ENCODE data around the gene ADAMTSL5. TPM values are rescaled to one million over a fixed set of nuclear protein-coding genes. Genes with fewer than 3 reads are reported as not detected.
"Not testable (repeated sequence)": the region's sequence is repeated elsewhere in the genome, so short reads cannot be mapped to it uniquely, and the experiment has no call there.

The ADAMTSL5 gene
- total RNA-seq, 1 donor from 2014 or later = 6.4 TPM

DNA sequence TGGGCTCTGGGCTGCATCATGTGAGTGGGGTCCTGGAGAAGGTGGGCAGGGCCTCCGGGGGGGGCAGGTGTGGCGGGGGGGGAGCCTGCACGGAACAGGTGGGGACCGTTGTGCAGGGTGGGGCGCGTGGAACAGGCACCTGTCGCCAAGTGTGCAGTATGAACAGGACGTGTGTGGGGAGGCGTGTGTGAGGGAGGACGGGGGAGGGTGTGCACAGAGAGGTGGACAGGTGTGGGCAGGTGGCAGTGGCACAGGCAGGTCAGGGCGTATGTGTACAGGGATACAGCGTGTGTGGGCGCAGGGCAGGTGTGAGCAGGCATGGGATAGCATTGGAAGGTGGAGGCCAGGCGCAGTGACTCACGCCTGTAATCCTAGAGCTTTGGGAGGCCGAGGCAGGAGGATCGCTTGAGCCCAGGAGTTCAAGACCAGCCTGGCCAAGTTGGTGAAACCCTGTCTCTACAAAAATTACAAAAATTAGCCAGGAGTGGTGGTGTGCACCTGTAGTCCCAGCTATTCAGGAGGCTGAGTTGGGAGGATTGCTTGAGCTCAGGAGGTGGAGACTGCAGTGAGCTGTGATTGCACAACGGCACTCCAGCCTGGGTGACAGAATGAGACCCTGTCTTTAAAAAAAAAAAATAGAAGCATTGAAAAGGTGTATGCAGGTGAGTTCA, 14.3 kb upstream of the ADAMTSL5 start:
- intact Hi-C loops (cut with micrococcal nuclease) = no loop called here
- Mint-ChIP-seq H3K27ac (no peak overlapping the region), H3K27me3 (ENCODE audit: low read depth) (peaks cover 9% of the 10 kb centered on the region), H3K9me3 (no peaks in the 10 kb centered on the region), H3K4me1 (ENCODE audit: low read depth) (peaks cover 1% of the 10 kb centered on the region), H3K4me3 (ENCODE audit: low read depth) (no peak overlapping the region), H3K36me3 (ENCODE audit: low read depth) (no peaks in the 10 kb centered on the region)
- DNase-seq (ENCODE audit: low spot score) = no peak

DNA sequence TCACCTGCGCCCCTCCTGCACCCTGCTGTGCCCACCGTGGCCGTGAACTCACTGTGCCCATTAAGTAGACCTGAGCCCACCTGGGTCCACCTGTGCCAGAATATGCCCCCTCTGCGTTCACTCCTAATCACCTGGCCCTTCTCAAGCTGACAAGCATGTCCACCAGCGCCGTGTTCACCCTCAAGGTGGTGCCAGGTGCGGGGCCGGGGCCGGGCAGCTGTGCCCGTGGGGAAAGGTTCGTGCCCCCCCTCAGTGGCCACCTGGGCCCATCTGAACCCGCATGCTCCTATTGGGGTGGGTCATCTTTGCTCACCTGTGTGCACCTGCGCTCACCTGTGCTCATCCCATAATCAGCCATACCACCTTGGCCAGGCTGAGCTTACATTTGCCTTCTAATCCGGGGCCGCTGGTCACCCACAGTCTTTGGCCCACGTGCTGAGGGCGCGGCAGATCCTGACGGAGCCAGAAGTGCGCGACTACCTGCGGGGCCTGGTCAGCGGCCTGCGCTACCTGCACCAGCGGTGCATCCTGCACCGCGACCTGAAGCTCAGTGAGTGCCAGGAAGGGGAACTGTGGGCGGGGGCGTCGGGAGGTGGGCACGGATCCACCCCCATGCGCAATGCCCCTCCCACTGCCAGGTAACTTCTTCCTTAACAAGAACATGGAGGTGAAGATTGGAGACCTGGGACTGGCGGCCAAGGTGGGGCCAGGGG, 13.4 kb upstream of the ADAMTSL5 start:
- Mint-ChIP-seq H3K4me1 (ENCODE audit: low read depth) (peaks cover 1% of the 10 kb centered on the region), H3K9me3 (no peaks in the 10 kb centered on the region), H3K27me3 (ENCODE audit: low read depth) (peaks cover 12% of the 10 kb centered on the region), H3K4me3 (ENCODE audit: low read depth) (no peak overlapping the region), H3K27ac (no peak overlapping the region), H3K36me3 (ENCODE audit: low read depth) (no peaks in the 10 kb centered on the region)
- intact Hi-C loops (cut with micrococcal nuclease) = no loop called here
- no peak for DNase-seq (ENCODE audit: low spot score)

DNA sequence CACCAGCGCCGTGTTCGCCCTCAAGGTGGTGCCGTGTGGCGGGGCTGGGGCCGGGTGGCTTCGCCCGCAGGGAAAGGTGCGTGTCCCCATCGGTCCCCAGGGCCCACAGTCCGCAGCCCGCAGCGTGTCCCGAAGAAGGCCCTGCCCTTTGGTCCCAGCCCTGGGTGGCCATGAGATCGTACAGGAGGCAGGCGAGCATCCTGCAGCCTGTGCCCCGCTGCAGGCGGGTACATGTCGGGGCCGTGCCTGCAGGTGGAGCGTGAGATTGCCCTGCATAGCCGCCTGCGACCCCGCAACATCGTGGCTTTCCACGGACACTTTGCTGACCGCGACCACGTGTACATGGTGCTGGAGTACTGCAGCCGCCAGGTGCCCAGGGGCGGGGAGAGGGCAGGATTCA, 12.5 kb upstream of the ADAMTSL5 start:
- no peak for DNase-seq (ENCODE audit: low spot score)
- H3K9me3 Mint-ChIP-seq = no peaks in the 10 kb centered on the region
- peaks cover 12% of the 10 kb centered on the region for H3K27me3 Mint-ChIP-seq (ENCODE audit: low read depth)
- no peak overlapping the region for H3K4me3 Mint-ChIP-seq (ENCODE audit: low read depth)
- intact Hi-C loops (cut with micrococcal nuclease) = no loop called here
- peaks cover 1% of the 10 kb centered on the region for H3K4me1 Mint-ChIP-seq (ENCODE audit: low read depth)
- no peaks in the 10 kb centered on the region for H3K36me3 Mint-ChIP-seq (ENCODE audit: low read depth)
- no peak overlapping the region for H3K27ac Mint-ChIP-seq

DNA sequence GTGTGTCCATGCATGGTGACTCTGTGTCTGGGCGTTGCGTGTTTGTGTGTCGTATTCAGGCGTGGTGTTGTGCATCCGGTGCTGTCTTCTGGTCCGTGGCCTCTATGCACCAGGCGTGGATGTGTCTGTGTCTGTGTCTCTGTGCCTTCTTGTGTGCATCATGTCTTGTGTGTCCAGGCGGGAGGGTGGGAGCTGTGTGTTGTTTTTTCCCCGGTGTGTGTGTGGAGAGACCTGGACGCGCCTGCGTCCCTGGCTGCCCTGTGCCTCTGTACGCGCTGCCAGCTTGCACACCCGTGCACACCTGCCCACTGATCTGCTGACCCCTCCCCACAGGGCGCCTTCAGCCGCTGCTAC, 12.1 kb upstream of the ADAMTSL5 start:
- Mint-ChIP-seq H3K4me3 (ENCODE audit: low read depth) (no peak overlapping the region), H3K4me1 (ENCODE audit: low read depth) (peaks cover 1% of the 10 kb centered on the region), H3K9me3 (no peaks in the 10 kb centered on the region), H3K27ac (no peak overlapping the region), H3K36me3 (ENCODE audit: low read depth) (no peaks in the 10 kb centered on the region), H3K27me3 (ENCODE audit: low read depth) (peaks cover 12% of the 10 kb centered on the region)
- intact Hi-C loops (cut with micrococcal nuclease) = no loop called here
- no peak for DNase-seq (ENCODE audit: low spot score)

DNA sequence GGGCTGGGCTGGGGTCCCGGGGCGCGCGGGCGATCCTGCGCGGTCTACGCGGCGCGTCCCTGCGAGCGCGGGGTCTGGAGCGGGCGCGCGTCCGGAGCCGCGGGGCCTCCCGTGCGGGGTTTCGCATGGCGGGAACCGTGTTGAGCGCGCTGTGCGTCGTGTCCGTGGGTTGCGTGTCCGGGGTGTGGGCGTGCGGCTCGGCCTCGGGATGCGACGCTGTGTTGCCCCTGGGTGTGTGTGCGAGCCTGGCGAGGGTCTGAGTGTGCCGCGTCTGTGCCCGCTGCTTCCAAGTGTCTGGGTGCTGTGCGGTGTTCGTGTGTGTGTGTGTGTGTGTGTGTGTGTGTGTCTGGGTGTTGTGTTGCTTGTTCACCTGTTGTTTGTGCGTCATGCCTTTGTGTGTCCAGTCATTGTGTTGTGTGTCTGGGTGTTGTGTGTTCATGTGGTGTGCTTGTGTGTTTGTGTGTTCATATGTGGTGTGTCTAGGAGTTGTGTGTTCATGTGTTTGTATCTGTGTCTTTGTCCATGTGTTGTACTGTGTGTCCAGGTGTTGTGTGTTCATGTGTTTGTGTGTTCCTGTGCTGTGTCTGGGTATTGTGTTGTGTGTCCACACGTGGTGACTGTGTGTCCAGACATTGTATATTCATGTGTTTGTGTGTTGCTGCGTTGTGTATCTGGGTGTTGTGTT, 11.6 kb upstream of the ADAMTSL5 start:
- DNase-seq (ENCODE audit: low spot score) = no peak
- intact Hi-C loops (cut with micrococcal nuclease) = no loop called here
- Mint-ChIP-seq H3K9me3 (no peaks in the 10 kb centered on the region), H3K4me1 (ENCODE audit: low read depth) (peaks cover 1% of the 10 kb centered on the region), H3K27ac (no peak overlapping the region), H3K36me3 (ENCODE audit: low read depth) (no peaks in the 10 kb centered on the region), H3K4me3 (ENCODE audit: low read depth) (no peak overlapping the region), H3K27me3 (ENCODE audit: low read depth) (peaks cover 12% of the 10 kb centered on the region)

- Mint-ChIP-seq H3K4me3 (ENCODE audit: low read depth) (no peak within 1 kb of the TSS), H3K27me3 (ENCODE audit: low read depth) (peaks cover 12% of the 10 kb centered on the region), H3K27ac (no peak within 1 kb of the TSS), H3K36me3 (ENCODE audit: low read depth) (no peaks in the 10 kb centered on the region), H3K4me1 (ENCODE audit: low read depth) (peaks cover 1% of the 10 kb centered on the region), H3K9me3 (no peaks in the 10 kb centered on the region)
- intact Hi-C loops (cut with micrococcal nuclease) = no loop called here
- no peak for DNase-seq (ENCODE audit: low spot score)
Measured at GRCh38 chr19:1523412-1524286, 10.8 kb upstream of the ADAMTSL5 start, which contains the start of gene PLK5. PLK5 (plus strand) TSS chr19:1524077; CDS start chr19:1526997, 2,920 bp downstream.

- no peak for DNase-seq (ENCODE audit: low spot score)
- Mint-ChIP-seq H3K27ac (no peak overlapping the region), H3K27me3 (ENCODE audit: low read depth) (peaks cover 12% of the 10 kb centered on the region), H3K4me1 (ENCODE audit: low read depth) (peaks cover 1% of the 10 kb centered on the region), H3K4me3 (ENCODE audit: low read depth) (no peak overlapping the region), H3K9me3 (no peaks in the 10 kb centered on the region), H3K36me3 (ENCODE audit: low read depth) (no peaks in the 10 kb centered on the region)
- intact Hi-C loops (cut with micrococcal nuclease) = no loop called here
Measured at GRCh38 chr19:1522838-1523237, 10.0 kb upstream of the ADAMTSL5 start.

DNA sequence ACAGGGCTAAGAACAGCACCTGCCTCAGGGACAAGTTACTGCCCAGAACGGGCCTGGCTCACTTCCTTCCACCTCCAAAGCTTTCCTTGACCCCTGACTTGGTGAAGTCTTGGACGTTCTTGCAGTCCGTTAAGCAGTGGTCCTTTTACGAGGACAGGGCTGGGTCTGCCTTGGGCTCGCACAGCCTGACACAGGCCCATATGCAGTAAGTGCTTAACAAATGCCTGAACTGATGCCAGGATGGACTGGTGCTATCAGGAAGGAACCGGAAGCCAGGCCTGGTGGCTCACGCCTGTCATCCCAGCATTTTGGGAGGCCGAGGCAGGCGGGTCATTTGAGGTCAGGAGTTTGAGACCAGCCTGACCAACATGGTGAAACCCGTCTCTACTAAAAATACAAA, 9.2 kb upstream of the ADAMTSL5 start:
- Mint-ChIP-seq H3K36me3 (ENCODE audit: low read depth) (no peaks in the 10 kb centered on the region), H3K27ac (no peak overlapping the region), H3K27me3 (ENCODE audit: low read depth) (peaks cover 12% of the 10 kb centered on the region), H3K9me3 (no peaks in the 10 kb centered on the region), H3K4me1 (ENCODE audit: low read depth) (peaks cover 1% of the 10 kb centered on the region), H3K4me3 (ENCODE audit: low read depth) (no peak overlapping the region)
- DNase-seq (ENCODE audit: low spot score) = no peak
- intact Hi-C loops (cut with micrococcal nuclease) = no loop called here

- DNase-seq (ENCODE audit: low spot score) = no peak
- intact Hi-C loops (cut with micrococcal nuclease) = no loop called here
- H3K4me3 Mint-ChIP-seq (ENCODE audit: low read depth) = no peak overlapping the region
- H3K9me3 Mint-ChIP-seq = no peaks in the 10 kb centered on the region
- no peak overlapping the region for H3K27ac Mint-ChIP-seq
- H3K36me3 Mint-ChIP-seq (ENCODE audit: low read depth) = no peaks in the 10 kb centered on the region
- H3K4me1 Mint-ChIP-seq (ENCODE audit: low read depth) = peaks cover 1% of the 10 kb centered on the region
- peaks cover 12% of the 10 kb centered on the region for H3K27me3 Mint-ChIP-seq (ENCODE audit: low read depth)
Measured at GRCh38 chr19:1521636-1522035, 8.8 kb upstream of the ADAMTSL5 start.

DNA sequence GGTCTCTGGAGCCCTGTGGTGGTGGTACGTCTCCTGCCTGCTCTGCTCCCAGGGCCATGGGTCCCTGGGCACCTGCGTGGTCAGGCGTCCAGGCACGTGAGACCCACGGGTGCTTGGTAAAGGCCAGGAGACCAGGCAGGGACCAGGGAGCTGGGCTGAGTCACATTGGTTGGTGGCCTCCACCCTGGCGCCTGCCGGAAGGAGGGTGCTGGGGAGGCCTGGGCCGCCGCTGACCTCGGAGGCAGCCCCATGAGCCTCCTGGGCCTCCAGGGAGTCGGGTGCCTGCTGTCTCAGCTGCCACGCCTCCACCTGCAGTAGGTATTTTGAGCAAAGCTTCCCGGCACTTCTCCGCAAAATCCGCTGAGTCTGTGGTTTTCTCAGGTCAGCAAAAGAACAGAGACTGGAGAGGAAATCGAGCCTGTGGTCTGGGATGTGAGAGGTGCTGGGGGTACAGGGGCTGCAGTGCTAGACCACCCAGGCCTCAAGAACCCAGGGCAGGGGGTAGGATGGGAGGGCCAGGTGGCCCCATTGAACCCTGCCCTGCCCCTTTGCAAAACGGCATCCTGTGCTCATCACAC, 7.5 kb upstream of the ADAMTSL5 start:
- Mint-ChIP-seq H3K9me3 (no peaks in the 10 kb centered on the region), H3K27me3 (ENCODE audit: low read depth) (peaks cover 12% of the 10 kb centered on the region), H3K4me3 (ENCODE audit: low read depth) (no peak overlapping the region), H3K27ac (no peak overlapping the region), H3K4me1 (ENCODE audit: low read depth) (peaks cover 1% of the 10 kb centered on the region), H3K36me3 (ENCODE audit: low read depth) (no peaks in the 10 kb centered on the region)
- DNase-seq (ENCODE audit: low spot score) = no peak
- intact Hi-C loops (cut with micrococcal nuclease) = no loop called here

DNA sequence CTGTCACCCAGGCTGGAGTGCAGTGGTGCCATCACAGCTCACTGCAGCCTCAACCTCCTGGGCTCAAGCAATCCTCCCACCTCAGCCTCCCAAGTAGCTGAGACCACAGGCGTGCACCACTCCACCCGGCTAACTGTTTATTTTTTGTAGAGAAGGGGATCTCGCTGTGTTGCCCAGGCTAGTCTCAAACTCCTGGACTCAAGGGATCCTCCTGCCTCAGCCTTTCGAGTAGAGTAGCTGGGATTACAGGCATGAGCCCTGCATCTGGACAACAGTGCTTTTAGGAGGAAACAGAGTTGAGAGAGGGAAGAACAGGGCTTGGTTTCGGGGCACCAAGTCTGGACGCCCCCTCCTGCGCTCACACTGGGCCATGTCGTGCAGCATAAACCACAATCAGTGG, 7.0 kb upstream of the ADAMTSL5 start:
- H3K9me3 Mint-ChIP-seq; H3K36me3 Mint-ChIP-seq (ENCODE audit: low read depth); H3K27me3 Mint-ChIP-seq (ENCODE audit: low read depth); H3K4me1 Mint-ChIP-seq (ENCODE audit: low read depth); H3K27ac Mint-ChIP-seq; DNase-seq (ENCODE audit: low spot score); H3K4me3 Mint-ChIP-seq (ENCODE audit: low read depth): not testable (repeated sequence)
- intact Hi-C loops (cut with micrococcal nuclease) = loop anchor here (10.0 kb wide), 2 partner anchors 75 to 245 kb away; partner anchors contain the start of gene FAM174C

DNA sequence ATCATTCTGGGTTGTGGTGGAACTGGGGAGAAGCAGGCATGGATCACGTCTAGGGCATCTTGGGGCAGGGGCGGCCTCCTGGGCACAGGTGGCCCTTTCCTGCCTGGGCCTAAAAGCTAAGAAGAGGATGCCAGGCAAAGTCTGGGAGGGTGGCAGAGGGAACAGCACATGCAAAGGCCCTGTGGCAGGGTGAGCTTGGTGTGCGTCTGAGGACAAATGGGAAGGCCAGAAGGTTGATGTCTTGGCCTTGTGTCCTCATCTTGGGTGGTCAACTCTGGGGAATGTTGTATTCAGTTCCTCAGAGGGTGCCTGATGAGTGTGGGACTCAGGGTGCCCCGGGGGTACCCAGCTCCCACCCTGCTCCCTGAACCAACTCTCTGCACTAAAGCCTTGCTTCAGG, 5.7 kb upstream of the ADAMTSL5 start:
- Mint-ChIP-seq H3K36me3 (ENCODE audit: low read depth) (no peaks in the 10 kb centered on the region), H3K4me3 (ENCODE audit: low read depth) (no peak overlapping the region), H3K4me1 (ENCODE audit: low read depth) (no peaks in the 10 kb centered on the region), H3K9me3 (no peaks in the 10 kb centered on the region), H3K27me3 (ENCODE audit: low read depth) (peaks cover 4% of the 10 kb centered on the region), H3K27ac (no peak overlapping the region)
- intact Hi-C loops (cut with micrococcal nuclease) = loop anchor here (10.0 kb wide), 2 partner anchors 74 to 244 kb away; partner anchors contain the start of gene FAM174C
- DNase-seq (ENCODE audit: low spot score) = no peak

Data from activated T-helper 2 cell treated with anti-CD3 and anti-CD28 coated beads, Interferon-gamma antibody, Interleukin-2, Interleukin-4, amounts not matched to agents 10 μg/mL and 5 μg/mL and 100 μg/mL, durations not matched to agents 14 hours and 24 hours and 36 hours (primary cell).